Erythroblast (primary cell): Measurements from ENCODE around the gene FAM20C.

Experiments
- GATA1 ChIP-seq: IDR thresholded peaks from 2 replicates; pipeline ENCODE4 v1.6.1; 2011; ENCODE audit warnings: low read depth, mild to moderate bottlenecking, control low read depth, low read length, moderate library complexity
- POLR2A ChIP-seq: IDR thresholded peaks from 2 replicates; pipeline ENCODE4 v1.6.1; 2011; ENCODE audit warnings: mild to moderate bottlenecking, low read length

GRCh38 chr7:174716-175115 is 17.7 kb upstream of the FAM20C start:
- TF ChIP-seq POLR2A: no peak
- TF ChIP-seq GATA1: no peak
